Liver (tissue), 9 donors: ENCODE results near the gene UBC. TPM values are rescaled to one million over a fixed set of nuclear protein-coding genes. Genes with fewer than 3 reads are reported as not detected.

Experiments
- DNase-seq: peaks from one replicate; pipeline ENCODE4 v3.0.0-alpha.2; 2017; ENCODE audit warnings: low spot score
- H3K27ac ChIP-seq, 2 donors: one replicate each; pipeline ENCODE4 v1.7.0; 2013; ENCODE audit warnings: inconsistent platforms in 2 of 2, low read length in 2 of 2, control low read depth in 1 of 2, low read depth in 1 of 2, mild to moderate bottlenecking in 1 of 2
- H3K27me3 ChIP-seq, 4 donors: one replicate each; pipeline versions ENCODE4 v1.6.1 to v1.7.0; 2013; ENCODE audit warnings: low read length in 3 of 4, inconsistent platforms in 1 of 4, mild to moderate bottlenecking in 1 of 4, moderate library complexity in 1 of 4; ENCODE audit not compliant: control insufficient read depth in 4 of 4, insufficient read depth in 4 of 4
- H3K36me3 ChIP-seq, 4 donors: one replicate each; pipeline versions ENCODE4 v1.6.1 to v1.7.0; 2013; ENCODE audit warnings: low read length in 3 of 4, mild to moderate bottlenecking in 3 of 4, low read depth in 1 of 4, moderate library complexity in 1 of 4; ENCODE audit not compliant: control insufficient read depth in 4 of 4, insufficient read depth in 3 of 4
- H3K4me1 ChIP-seq, 4 donors: one replicate each; pipeline versions ENCODE4 v1.6.1 to v1.7.0; 2013; ENCODE audit warnings: low read length in 3 of 4, mild to moderate bottlenecking in 3 of 4, moderate library complexity in 1 of 4; ENCODE audit not compliant: control insufficient read depth in 4 of 4, insufficient read depth in 4 of 4
- H3K4me3 ChIP-seq, 3 donors: one replicate each; pipeline versions ENCODE4 v1.6.1 to v1.7.0; 2013; ENCODE audit warnings: low read length in 3 of 3, control low read depth in 1 of 3, low read depth in 1 of 3, mild to moderate bottlenecking in 1 of 3
- H3K9ac ChIP-seq, 2 donors: one replicate each; pipeline ENCODE4 v1.7.0; 2013; ENCODE audit warnings: low read length in 2 of 2, mild to moderate bottlenecking in 2 of 2, moderate library complexity in 2 of 2, control low read depth in 1 of 2, low read depth in 1 of 2
- H3K9me3 ChIP-seq, 4 donors: one replicate each; pipeline versions ENCODE4 v1.6.1 to v1.7.0; 2013; ENCODE audit warnings: low read length in 3 of 4; ENCODE audit not compliant: control insufficient read depth in 4 of 4
- ATF3 ChIP-seq: IDR thresholded peaks from 2 replicates; pipeline ENCODE4 v1.6.1; 2016; ENCODE audit warnings: antibody characterized with exemption
- CTCF ChIP-seq: fragments of 150-350 bp; IDR thresholded peaks from 2 replicates; pipeline ENCODE4 v1.5.1; 2017; ENCODE audit warnings: improper control_type of control experiment, low read depth, low read length; ENCODE audit not compliant: missing input control
- EGR1 ChIP-seq, 2 donors: IDR thresholded peaks; 2 replicates each; pipeline ENCODE4 v1.6.1; 2016 to 2018; ENCODE audit warnings: antibody characterized with exemption in 2 of 2, low read depth in 2 of 2
- FOXA1 ChIP-seq: IDR thresholded peaks from 2 replicates; pipeline ENCODE4 v1.6.1; 2016; ENCODE audit warnings: antibody characterized with exemption
- FOXA2 ChIP-seq: IDR thresholded peaks from 2 replicates; pipeline ENCODE4 v1.6.1; 2016; ENCODE audit warnings: antibody characterized with exemption
- GABPA ChIP-seq, 2 donors: IDR thresholded peaks in 1 of 2; conservative IDR thresholded peaks in 1 of 2; 2 replicates each; pipeline ENCODE4 v1.6.1; 2016; ENCODE audit warnings: antibody characterized with exemption in 2 of 2, mild to moderate bottlenecking in 1 of 2, moderate library complexity in 1 of 2
- HNF4A ChIP-seq, 2 donors: conservative IDR thresholded peaks; 2 replicates each; pipeline ENCODE4 v1.6.1; 2016; ENCODE audit warnings: antibody characterized with exemption in 2 of 2, mild to moderate bottlenecking in 2 of 2
- HNF4G ChIP-seq: IDR thresholded peaks from 2 replicates; pipeline ENCODE4 v1.6.1; 2016; ENCODE audit warnings: antibody characterized with exemption
- JUND ChIP-seq, 2 donors: IDR thresholded peaks; 2 replicates each; pipeline ENCODE4 v1.6.1; 2016; ENCODE audit warnings: antibody characterized with exemption in 2 of 2
- MAX ChIP-seq: IDR thresholded peaks from 2 replicates; pipeline ENCODE4 v1.6.1; 2016; ENCODE audit warnings: antibody characterized with exemption
- NR2F2 ChIP-seq: IDR thresholded peaks from 2 replicates; pipeline ENCODE4 v1.6.1; 2016; ENCODE audit warnings: antibody characterized with exemption
- RAD21 ChIP-seq, 2 donors: IDR thresholded peaks; 2 replicates each; pipeline ENCODE4 v1.6.1; 2016; ENCODE audit warnings: antibody characterized with exemption in 2 of 2, mild to moderate bottlenecking in 2 of 2
- REST ChIP-seq: IDR thresholded peaks from 2 replicates; pipeline ENCODE4 v1.6.1; 2016; ENCODE audit warnings: antibody characterized with exemption, mild to moderate bottlenecking
- RXRA ChIP-seq, 2 donors: IDR thresholded peaks; 2 replicates each; pipeline ENCODE4 v1.6.1; 2017 to 2018; ENCODE audit warnings: antibody characterized with exemption in 2 of 2, mild to moderate bottlenecking in 1 of 2
- SP1 ChIP-seq: IDR thresholded peaks from 2 replicates; pipeline ENCODE4 v1.6.1; 2018; ENCODE audit warnings: antibody characterized with exemption, mild to moderate bottlenecking
- TAF1 ChIP-seq: conservative IDR thresholded peaks from 2 replicates; pipeline ENCODE4 v1.6.1; 2016; ENCODE audit warnings: antibody characterized with exemption, mild to moderate bottlenecking
- YY1 ChIP-seq: IDR thresholded peaks from 2 replicates; pipeline ENCODE4 v1.6.1; 2016; ENCODE audit warnings: antibody characterized with exemption, mild to moderate bottlenecking
- WGBS: extraction: QIAGEN DNeasy Blood & Tissue Kit; methylation state at CpG from one replicate; pipeline ENCODE4 v1.1.7; 2013; 5-methylcytosine and 5-hydroxymethylcytosine counted together
- polyA plus RNA-seq, 2 donors: library from polyadenylated mRNA; stranded (reverse) in 1 of 2; unstranded in 1 of 2; fragments of 200-250 nt in 1 of 2; fragments of >200 nt in 1 of 2; fragmentation: Nextera tagmentation in 1 of 2; extraction: Ambion mirVana in 1 of 2; gene quantifications; one replicate each; pipeline versions ENCODE4 v1.2.1 to v1.2.3, GENCODE V29; 2013 to 2015
- total RNA-seq, 2 donors: library from RNA; depleted of rRNA; stranded (reverse); fragments of >200 nt; gene quantifications; one replicate each; pipeline ENCODE4 v1.2.3, GENCODE V29; 2014
- donor health status: healthy.
- donor health status: healthy.
- donor health status: healthy.
- donor health status: healthy.
- donor health status: healthy.

UBC gene
- total and polyA plus RNA-seq, 4 donors = 385 to 624 (median 468) TPM

- Histone ChIP-seq H3K9ac (no peak overlapping the region), H3K27me3 (no peaks in the 10 kb centered on the region), H3K4me1 (peaks cover 10 to 36% (median 24%) of the 10 kb centered on the region in 4 donors), H3K36me3 (no peaks in the 10 kb centered on the region), H3K27ac (no peak overlapping the region), H3K9me3 (no peaks in the 10 kb centered on the region), H3K4me3 (no peak overlapping the region)
- 84% methylated on average over 11 of the region's 11 CpGs for WGBS
- TF ChIP-seq ATF3 (no peak), CTCF (no peak), REST (no peak), SP1 (no peak), MAX (no peak), FOXA2 (no peak), HNF4G (no peak), RAD21 (IDR thresholded peaks at IDR 0.05) (no peak), YY1 (no peak), NR2F2 (no peak), GABPA (IDR thresholded peaks at IDR 0.05 in 1 of 2, conservative IDR thresholded peaks at IDR 0.05 in 1 of 2) (no peak), FOXA1 (no peak), TAF1 (no peak), HNF4A (conservative IDR thresholded peaks at IDR 0.05) (no peak)
- no peak for DNase-seq
Measured at GRCh38 chr12:124868252-124869058, 46.0 kb downstream of the UBC start.

- H3K36me3 ChIP-seq = no peaks in the 10 kb centered on the region
- peak overlapping the region; percentile 63 to 65 for H3K27ac ChIP-seq
- no peak overlapping the region for H3K4me3 ChIP-seq
- H3K4me1 ChIP-seq = peaks cover 10 to 37% (median 28%) of the 10 kb centered on the region in 4 donors
- H3K9me3 ChIP-seq = no peaks in the 10 kb centered on the region
- H3K27me3 ChIP-seq = no peaks in the 10 kb centered on the region
- DNase-seq = no peak
- peak overlapping the region in 1 of 2 donors; percentile 40 for H3K9ac ChIP-seq
- 36% methylated on average over 6 of the region's 6 CpGs for WGBS
- TF ChIP-seq GABPA (IDR thresholded peaks at IDR 0.05 in 1 of 2, conservative IDR thresholded peaks at IDR 0.05 in 1 of 2) = no peak
- TF ChIP-seq NR2F2 = no peak
- peak; percentile 36 to 52 for TF ChIP-seq RAD21 (IDR thresholded peaks at IDR 0.05)
- peak; percentile 52 to 55 for TF ChIP-seq JUND (IDR thresholded peaks at IDR 0.05)
- peak in 1 of 2 donors; percentile 72 for TF ChIP-seq EGR1 (IDR thresholded peaks at IDR 0.05; ENCODE audit: low read depth in 2 of 2)
- peak; percentile 30 to 77 for TF ChIP-seq HNF4A (conservative IDR thresholded peaks at IDR 0.05)
- peak; percentile 45 for TF ChIP-seq FOXA1
- no peak for TF ChIP-seq TAF1
- TF ChIP-seq YY1 = peak; percentile 85
- TF ChIP-seq REST = peak; percentile 75
- no peak for TF ChIP-seq CTCF
- TF ChIP-seq RXRA (IDR thresholded peaks at IDR 0.05) = peak; percentile 56 to 88
- no peak for TF ChIP-seq ATF3
- no peak for TF ChIP-seq HNF4G
- peak; percentile 78 for TF ChIP-seq FOXA2
- TF ChIP-seq SP1 = peak; percentile 56
Measured at GRCh38 chr12:124867401-124867930, 47.0 kb downstream of the UBC start.
